Subcutaneous abdominal adipose tissue (tissue), 5 donors: ENCODE measurements around the gene RBM33.

Experiments
- H3K27ac ChIP-seq: one replicate; pipeline ENCODE4 v1.7.0; 2013; ENCODE audit warnings: low read depth, mild to moderate bottlenecking, inconsistent platforms, low read length, moderate library complexity
- H3K27me3 ChIP-seq, 5 donors: one replicate each; pipeline ENCODE4 v1.7.0; 2013; ENCODE audit warnings: low read length in 5 of 5, inconsistent platforms in 1 of 5; ENCODE audit not compliant: control insufficient read depth in 5 of 5, insufficient read depth in 4 of 5
- H3K36me3 ChIP-seq, 5 donors: one replicate each; pipeline ENCODE4 v1.7.0; 2013; ENCODE audit warnings: low read length in 5 of 5; ENCODE audit not compliant: control insufficient read depth in 5 of 5, insufficient read depth in 5 of 5
- H3K4me1 ChIP-seq, 5 donors: one replicate each; pipeline ENCODE4 v1.7.0; 2013; ENCODE audit warnings: low read length in 5 of 5, mild to moderate bottlenecking in 3 of 5, moderate library complexity in 1 of 5; ENCODE audit not compliant: control insufficient read depth in 5 of 5, insufficient read depth in 5 of 5
- H3K4me3 ChIP-seq, 5 donors: one replicate each; pipeline ENCODE4 v1.7.0; 2013; ENCODE audit warnings: low read length in 5 of 5, low read depth in 1 of 5
- H3K9ac ChIP-seq, 5 donors: one replicate each; pipeline ENCODE4 v1.7.0; 2013; ENCODE audit warnings: low read length in 5 of 5, mild to moderate bottlenecking in 4 of 5, moderate library complexity in 3 of 5
- H3K9me3 ChIP-seq, 5 donors: one replicate each; pipeline ENCODE4 v1.7.0; 2013; ENCODE audit warnings: low read length in 5 of 5; ENCODE audit not compliant: control insufficient read depth in 5 of 5
- donor health status: healthy.
- donor health status: healthy.
- donor health status: healthy.
- donor health status: healthy.
- donor health status: healthy.

The RBM33 gene

GRCh38 chr7:155656891-155657290, 12.4 kb downstream of the RBM33 start:
- no peak overlapping the region for H3K4me3 ChIP-seq
- H3K36me3 ChIP-seq: no peaks in the 10 kb centered on the region
- peaks cover 0 to 7% (median 2%) of the 10 kb centered on the region in 5 donors for H3K9me3 ChIP-seq
- H3K9ac ChIP-seq: no peak overlapping the region
- no peak overlapping the region for H3K27ac ChIP-seq
- no peaks in the 10 kb centered on the region for H3K27me3 ChIP-seq
- H3K4me1 ChIP-seq: peaks cover 0 to 22% (median 10%) of the 10 kb centered on the region in 5 donors

GRCh38 chr7:155660059-155660757, 15.7 kb downstream of the RBM33 start:
- Histone ChIP-seq H3K4me3 (no peak overlapping the region), H3K27ac (no peak overlapping the region), H3K27me3 (no peaks in the 10 kb centered on the region), H3K9me3 (peaks cover 0 to 7% (median 2%) of the 10 kb centered on the region in 5 donors), H3K36me3 (peaks cover 0 to 3% (median 2%) of the 10 kb centered on the region in 5 donors), H3K4me1 (peaks cover 0 to 10% (median 6%) of the 10 kb centered on the region in 5 donors), H3K9ac (no peak overlapping the region)

- H3K9me3 ChIP-seq: peaks cover 0 to 7% (median 2%) of the 10 kb centered on the region in 5 donors
- peaks cover 0 to 11% (median 4%) of the 10 kb centered on the region in 5 donors for H3K4me1 ChIP-seq
- no peaks in the 10 kb centered on the region for H3K27me3 ChIP-seq
- peaks cover 2 to 8% (median 4%) of the 10 kb centered on the region in 5 donors for H3K36me3 ChIP-seq
- no peak overlapping the region for H3K9ac ChIP-seq
- H3K4me3 ChIP-seq: no peak overlapping the region
- no peak overlapping the region for H3K27ac ChIP-seq
Measured at GRCh38 chr7:155660758-155661093, 16.3 kb downstream of the RBM33 start.

- Histone ChIP-seq H3K27me3 (no peaks in the 10 kb centered on the region), H3K9me3 (peaks cover 0 to 7% (median 2%) of the 10 kb centered on the region in 5 donors), H3K9ac (no peak overlapping the region), H3K27ac (no peak overlapping the region), H3K36me3 (peaks cover 4 to 15% (median 6%) of the 10 kb centered on the region in 5 donors), H3K4me1 (peaks cover 0 to 11% (median 3%) of the 10 kb centered on the region in 5 donors), H3K4me3 (no peak overlapping the region)
Measured at GRCh38 chr7:155662343-155663043, 18.0 kb downstream of the RBM33 start.

GRCh38 chr7:155663937-155664336, 19.5 kb downstream of the RBM33 start:
- Histone ChIP-seq H3K4me3 (no peak overlapping the region), H3K27me3 (no peaks in the 10 kb centered on the region), H3K36me3 (peaks cover 4 to 15% (median 6%) of the 10 kb centered on the region in 5 donors), H3K9ac (no peak overlapping the region), H3K27ac (no peak overlapping the region), H3K9me3 (peaks cover 0 to 7% (median 2%) of the 10 kb centered on the region in 5 donors), H3K4me1 (peaks cover 0 to 11% (median 3%) of the 10 kb centered on the region in 5 donors)

GRCh38 chr7:155665079-155665956, 20.9 kb downstream of the RBM33 start:
- no peaks in the 10 kb centered on the region for H3K9me3 ChIP-seq
- no peak overlapping the region for H3K9ac ChIP-seq
- no peaks in the 10 kb centered on the region for H3K27me3 ChIP-seq
- H3K36me3 ChIP-seq: peaks cover 4 to 18% (median 7%) of the 10 kb centered on the region in 5 donors
- peaks cover 0 to 21% (median 5%) of the 10 kb centered on the region in 5 donors for H3K4me1 ChIP-seq
- no peak overlapping the region for H3K4me3 ChIP-seq
- H3K27ac ChIP-seq: no peak overlapping the region

- Histone ChIP-seq H3K9me3 (no peaks in the 10 kb centered on the region), H3K27me3 (no peaks in the 10 kb centered on the region), H3K4me3 (no peak overlapping the region), H3K4me1 (peaks cover 0 to 24% (median 5%) of the 10 kb centered on the region in 5 donors), H3K36me3 (peaks cover 4 to 21% (median 7%) of the 10 kb centered on the region in 5 donors), H3K9ac (no peak overlapping the region), H3K27ac (no peak overlapping the region)
Measured at GRCh38 chr7:155665957-155666287, 21.5 kb downstream of the RBM33 start.

- Histone ChIP-seq H3K9ac (no peak overlapping the region), H3K4me1 (peaks cover 0 to 19% (median 5%) of the 10 kb centered on the region in 5 donors), H3K27ac (no peak overlapping the region), H3K4me3 (no peak overlapping the region), H3K27me3 (no peaks in the 10 kb centered on the region), H3K36me3 (peaks cover 4 to 21% (median 7%) of the 10 kb centered on the region in 5 donors), H3K9me3 (no peaks in the 10 kb centered on the region)
Measured at GRCh38 chr7:155667241-155667829, 22.9 kb downstream of the RBM33 start.

- no peaks in the 10 kb centered on the region for H3K27me3 ChIP-seq
Measured at GRCh38 chr7:155669717-155670505, 25.4 kb downstream of the RBM33 start.

More at GRCh38 chr7:155669717-155670505, 25.4 kb downstream of the RBM33 start:
- peaks cover 0 to 15% (median 5%) of the 10 kb centered on the region in 5 donors for H3K4me1 ChIP-seq
- no peak overlapping the region for H3K9ac ChIP-seq
- H3K27ac ChIP-seq: no peak overlapping the region
- H3K36me3 ChIP-seq: peaks cover 4 to 21% (median 8%) of the 10 kb centered on the region in 5 donors
- no peak overlapping the region for H3K4me3 ChIP-seq
- H3K9me3 ChIP-seq: no peaks in the 10 kb centered on the region
